ENCODE results near the gene RBM5. TPM values are rescaled to one million over a fixed set of nuclear protein-coding genes. Genes with fewer than 3 reads are reported as not detected.
A peak's percentile ranks its signal among the peaks of the same experiment; 100 is the strongest.

The RBM5 gene
- total RNA-seq (2021; ENCODE audit: unreplicated experiment) = 89.1 TPM
- 72.8 and 80.7 TPM in 2 replicates for polyA plus RNA-seq (2012)
- percentile 94 among the genes with signal in this experiment for Bru-seq, nascent RNA
- BruChase-seq, experiment 1, labeled RNA remaining after a 6-hour chase = percentile 93 among the genes with signal in this experiment
- percentile 98 among the genes with signal in this experiment for BruChase-seq, experiment 2, labeled RNA remaining after a 2-hour chase
- long read RNA-seq, transcript RBM5-201 (25 exons, 3,188 nt) = major isoform, 31 of 58 reads
- long read RNA-seq, partial matches to known transcripts = 11 of 58 reads
- long read RNA-seq, other reads (novel, unspliced or antisense) = 16 of 58 reads

DNA sequence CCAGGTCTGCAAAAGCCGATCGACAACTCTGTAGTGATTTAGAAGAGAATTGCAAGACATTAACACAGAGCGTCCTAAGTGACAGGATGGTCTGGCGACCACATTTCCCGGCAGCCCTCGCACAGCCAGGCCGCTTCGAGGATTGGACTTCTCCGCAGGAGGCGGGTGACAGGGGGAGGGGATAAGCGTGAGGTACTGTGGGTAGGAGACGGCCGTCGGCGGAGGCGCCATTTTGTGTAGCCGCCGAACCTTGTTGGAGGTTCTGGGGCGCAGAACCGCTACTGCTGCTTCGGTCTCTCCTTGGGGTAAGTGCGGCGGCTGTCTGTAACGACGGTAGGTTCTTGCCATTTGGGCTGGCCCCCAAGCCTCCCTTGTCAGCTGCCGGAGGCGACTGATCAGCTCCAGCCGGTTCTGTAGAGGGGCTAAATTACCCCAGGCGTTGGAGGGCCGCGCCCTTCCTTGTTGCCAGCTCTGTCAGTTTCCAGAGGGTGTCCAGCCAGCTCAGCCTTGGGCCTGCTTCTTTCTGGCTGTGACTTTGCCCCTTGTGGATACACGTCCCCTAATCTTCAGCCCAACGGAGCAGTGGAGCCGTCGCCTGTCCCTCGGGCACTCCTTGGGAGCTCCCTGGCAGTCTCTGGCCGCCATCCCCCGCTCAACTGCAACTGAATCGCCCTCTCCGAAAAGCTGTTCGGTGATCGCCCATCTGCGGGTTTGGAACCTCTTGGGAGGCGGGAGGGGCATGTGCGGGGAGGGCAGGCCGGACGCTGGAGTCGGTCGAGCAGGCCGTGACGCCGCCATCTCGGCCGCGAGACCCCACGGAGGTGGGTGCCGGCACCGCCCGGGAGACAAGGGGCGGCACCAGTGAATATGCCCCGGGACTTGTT is at the start of gene RBM5:
Gene RBM5 (plus strand): TSS at position 195 of the 884 bp plus-strand sequence. CDS start 1,516 bp downstream, outside the sequence.
- peak within 1 kb of the TSS; percentile 86 for H3K27ac ChIP-seq (ENCODE audit: low read depth, low read length)
- ChIA-PET POLR2A (no interaction called here), RAD21 (ENCODE audit: low non-redundant PET in 1 of 2, low total read pairs in 2 of 2, uncharacterized antibody in 2 of 2, unreplicated experiment in 2 of 2) (no interaction called here), CTCF (no interaction called here)
- H3K79me2 ChIP-seq (ENCODE audit: insufficient read depth, low read length) = peaks cover 47% of the 10 kb centered on the region
- no TSS peak for BruUV-seq (replicated peaks)
- H4K20me1 ChIP-seq (ENCODE audit: insufficient read depth) = no peaks in the 10 kb centered on the region
- no peaks in the 10 kb centered on the region for H3K9me3 ChIP-seq (ENCODE audit: control insufficient read depth in 1 of 2, insufficient read depth in 1 of 2, low read depth in 1 of 2, low read length in 2 of 2)
- TF ChIP-seq CEBPB (IDR thresholded peaks at IDR 0.05; ENCODE audit: low read depth) (no peak), SRF (IDR thresholded peaks at IDR 0.05; ENCODE audit: low read depth) (no peak), ZNF274 (IDR thresholded peaks at IDR 0.05; ENCODE audit: low read depth, low read length) (no peak), ELF1 (IDR thresholded peaks at IDR 0.05; ENCODE audit: borderline replicate concordance, low read depth) (no peak; the same call in 1 of the 2 replicates), ZFX (IDR thresholded peaks at IDR 0.05) (peak; percentile 91), TCF7L2 (IDR thresholded peaks at IDR 0.05; ENCODE audit: borderline replicate concordance, extremely low read depth, insufficient read depth, insufficient read length) (no peak), RAD21 (IDR thresholded peaks at IDR 0.05; ENCODE audit: low read depth) (no peak), SIN3A (IDR thresholded peaks at IDR 0.05; ENCODE audit: low read depth) (peak; percentile 88; the same call in 1 of the 2 replicates), POLR2AphosphoS5 (IDR thresholded peaks at IDR 0.05; ENCODE audit: low read depth, low read length) (peak; percentile 97), CBX3 (IDR thresholded peaks at IDR 0.05; ENCODE audit: low read depth) (peak; percentile 73), EGR1 (IDR thresholded peaks at IDR 0.05; ENCODE audit: low read depth) (peak; percentile 30; the same call in 1 of the 2 replicates), POLR2A (IDR thresholded peaks at IDR 0.05; ENCODE audit: borderline replicate concordance, extremely low read depth, insufficient read depth, insufficient read length) (no peak), SP1 (IDR thresholded peaks at IDR 0.05; ENCODE audit: low read depth) (peak; percentile 82), YY1 (IDR thresholded peaks at IDR 0.05; ENCODE audit: extremely low read depth, insufficient replicate concordance, low read depth, low read length) (peak; percentile 95), EZH2 (IDR thresholded peaks at IDR 0.05) (no peak), EZH2phosphoT487 (IDR thresholded peaks at IDR 0.05; ENCODE audit: borderline replicate concordance) (no peak)
- TF ChIP-seq, protein P1, sequence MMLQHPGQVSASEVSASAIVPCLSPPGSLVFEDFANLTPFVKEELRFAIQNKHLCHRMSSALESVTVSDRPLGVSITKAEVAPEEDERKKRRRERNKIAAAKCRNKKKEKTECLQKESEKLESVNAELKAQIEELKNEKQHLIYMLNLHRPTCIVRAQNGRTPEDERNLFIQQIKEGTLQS (IDR thresholded peaks at IDR 0.05) = no peak
- TF ChIP-seq, protein P2, sequence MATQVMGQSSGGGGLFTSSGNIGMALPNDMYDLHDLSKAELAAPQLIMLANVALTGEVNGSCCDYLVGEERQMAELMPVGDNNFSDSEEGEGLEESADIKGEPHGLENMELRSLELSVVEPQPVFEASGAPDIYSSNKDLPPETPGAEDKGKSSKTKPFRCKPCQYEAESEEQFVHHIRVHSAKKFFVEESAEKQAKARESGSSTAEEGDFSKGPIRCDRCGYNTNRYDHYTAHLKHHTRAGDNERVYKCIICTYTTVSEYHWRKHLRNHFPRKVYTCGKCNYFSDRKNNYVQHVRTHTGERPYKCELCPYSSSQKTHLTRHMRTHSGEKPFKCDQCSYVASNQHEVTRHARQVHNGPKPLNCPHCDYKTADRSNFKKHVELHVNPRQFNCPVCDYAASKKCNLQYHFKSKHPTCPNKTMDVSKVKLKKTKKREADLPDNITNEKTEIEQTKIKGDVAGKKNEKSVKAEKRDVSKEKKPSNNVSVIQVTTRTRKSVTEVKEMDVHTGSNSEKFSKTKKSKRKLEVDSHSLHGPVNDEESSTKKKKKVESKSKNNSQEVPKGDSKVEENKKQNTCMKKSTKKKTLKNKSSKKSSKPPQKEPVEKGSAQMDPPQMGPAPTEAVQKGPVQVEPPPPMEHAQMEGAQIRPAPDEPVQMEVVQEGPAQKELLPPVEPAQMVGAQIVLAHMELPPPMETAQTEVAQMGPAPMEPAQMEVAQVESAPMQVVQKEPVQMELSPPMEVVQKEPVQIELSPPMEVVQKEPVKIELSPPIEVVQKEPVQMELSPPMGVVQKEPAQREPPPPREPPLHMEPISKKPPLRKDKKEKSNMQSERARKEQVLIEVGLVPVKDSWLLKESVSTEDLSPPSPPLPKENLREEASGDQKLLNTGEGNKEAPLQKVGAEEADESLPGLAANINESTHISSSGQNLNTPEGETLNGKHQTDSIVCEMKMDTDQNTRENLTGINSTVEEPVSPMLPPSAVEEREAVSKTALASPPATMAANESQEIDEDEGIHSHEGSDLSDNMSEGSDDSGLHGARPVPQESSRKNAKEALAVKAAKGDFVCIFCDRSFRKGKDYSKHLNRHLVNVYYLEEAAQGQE (IDR thresholded peaks at IDR 0.05; ENCODE audit: low read depth) = no peak
- TF ChIP-seq, protein P3, sequence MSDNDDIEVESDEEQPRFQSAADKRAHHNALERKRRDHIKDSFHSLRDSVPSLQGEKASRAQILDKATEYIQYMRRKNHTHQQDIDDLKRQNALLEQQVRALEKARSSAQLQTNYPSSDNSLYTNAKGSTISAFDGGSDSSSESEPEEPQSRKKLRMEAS (IDR thresholded peaks at IDR 0.05) = peak; percentile 41
- TF ChIP-seq, protein P4, sequence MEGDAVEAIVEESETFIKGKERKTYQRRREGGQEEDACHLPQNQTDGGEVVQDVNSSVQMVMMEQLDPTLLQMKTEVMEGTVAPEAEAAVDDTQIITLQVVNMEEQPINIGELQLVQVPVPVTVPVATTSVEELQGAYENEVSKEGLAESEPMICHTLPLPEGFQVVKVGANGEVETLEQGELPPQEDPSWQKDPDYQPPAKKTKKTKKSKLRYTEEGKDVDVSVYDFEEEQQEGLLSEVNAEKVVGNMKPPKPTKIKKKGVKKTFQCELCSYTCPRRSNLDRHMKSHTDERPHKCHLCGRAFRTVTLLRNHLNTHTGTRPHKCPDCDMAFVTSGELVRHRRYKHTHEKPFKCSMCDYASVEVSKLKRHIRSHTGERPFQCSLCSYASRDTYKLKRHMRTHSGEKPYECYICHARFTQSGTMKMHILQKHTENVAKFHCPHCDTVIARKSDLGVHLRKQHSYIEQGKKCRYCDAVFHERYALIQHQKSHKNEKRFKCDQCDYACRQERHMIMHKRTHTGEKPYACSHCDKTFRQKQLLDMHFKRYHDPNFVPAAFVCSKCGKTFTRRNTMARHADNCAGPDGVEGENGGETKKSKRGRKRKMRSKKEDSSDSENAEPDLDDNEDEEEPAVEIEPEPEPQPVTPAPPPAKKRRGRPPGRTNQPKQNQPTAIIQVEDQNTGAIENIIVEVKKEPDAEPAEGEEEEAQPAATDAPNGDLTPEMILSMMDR (IDR thresholded peaks at IDR 0.05 in 2 of 3, conservative IDR thresholded peaks at IDR 0.05 in 1 of 3; ENCODE audit: borderline replicate concordance in 1 of 3, insufficient read depth in 1 of 3, low read depth in 2 of 3, low read length in 2 of 3) = no peak
- peaks cover 27 to 32% of the 10 kb centered on the region in 2 experiments; a peak in 3 of 4 replicates for H3K36me3 ChIP-seq (ENCODE audit: control insufficient read depth in 1 of 2, insufficient read depth in 2 of 2, low read length in 2 of 2)
- peak within 1 kb of the TSS; percentile 79 for H3K4me2 ChIP-seq (ENCODE audit: low read length)
- no peaks in the 10 kb centered on the region for H3K27me3 ChIP-seq (ENCODE audit: insufficient read depth, low read length)
- peaks cover 6 to 15% of the 10 kb centered on the region in 2 experiments for H3K4me1 ChIP-seq (ENCODE audit: control insufficient read depth in 1 of 2, insufficient read depth in 2 of 2, low read length in 2 of 2)
- intact Hi-C loops (cut with micrococcal nuclease) = no loop called here
- peak; percentile 85 for DNase-seq (ENCODE audit: low read depth, low spot score)
- H3K4me3 ChIP-seq (replicated peaks in 1 of 2; ENCODE audit: low read depth in 1 of 2, low read length in 2 of 2) = peak within 1 kb of the TSS; percentile 92 to 99
- H3K9me2 ChIP-seq (ENCODE audit: insufficient read depth) = no peaks in the 10 kb centered on the region
- peak within 1 kb of the TSS; percentile 96 for H3K9ac ChIP-seq (ENCODE audit: low read length)
- peak; percentile 99 for ATAC-seq
- peak within 1 kb of the TSS; percentile 77 for H2AFZ ChIP-seq (ENCODE audit: low read depth, low read length, poor library complexity, severe bottlenecking)
